Endothelial cell of umbilical vein (primary cell): Measurements from ENCODE around the gene OTC. TPM values are rescaled to one million over a fixed set of nuclear protein-coding genes. Genes with fewer than 3 reads are reported as not detected.

Source experiments
- BruUV-seq: library from RNA; stranded (reverse); fragments of 400-500 nt; replicated peaks from 2 replicates; lab custom pipeline; 2021; lab: Mats Ljungman, UMichigan
- CTCF ChIA-PET: fragments of 300-600, 350-600 bp; sonication (Branson Sonifier 250); formaldehyde crosslinking; loops from one replicate; lab custom pipeline; 2021; ENCODE audit warnings: antibody characterized with exemption, inconsistent platforms; lab: Charles Lee
- POLR2A ChIA-PET: fragments of 300-600, 350-600 bp; sonication (Branson Sonifier 250); formaldehyde crosslinking; loops from one replicate; lab custom pipeline; 2021; ENCODE audit warnings: antibody characterized with exemption, inconsistent platforms; lab: Charles Lee
- DNase-seq: peaks from one replicate; pipeline ENCODE4 v3.0.0-alpha.2; 2011; ENCODE audit warnings: low read depth, low spot score
- FAIRE-seq: peaks from 2 replicates; lab custom pipeline; 2011; peaks lifted over from hg19 to GRCh38; lab: Jason Lieb, UNC
- H2AFZ ChIP-seq: 2 replicates; pipeline ENCODE4 v1.6.0; 2012; ENCODE audit warnings: low read depth, low read length, control low read depth, inconsistent platforms
- H3K27ac ChIP-seq: 2 replicates; pipeline ENCODE4 v1.5.1; 2011; ENCODE audit warnings: low read depth, mild to moderate bottlenecking, control low read depth, low read length, moderate library complexity; ENCODE audit not compliant: insufficient read depth
- H3K27me3 ChIP-seq, 2 experiments: 2 replicates each; pipeline versions ENCODE4 v1.6.0 to v1.6.1; 2011; ENCODE audit warnings: low read length in 2 of 2, mixed read lengths in 1 of 2; ENCODE audit not compliant: control insufficient read depth in 2 of 2, insufficient read depth in 2 of 2
- H3K36me3 ChIP-seq, 2 experiments: 2 replicates in 1 of 2; 3 replicates in 1 of 2; pipeline ENCODE4 v1.5.1; 2011; ENCODE audit warnings: low read length in 2 of 2, mild to moderate bottlenecking in 1 of 2, moderate library complexity in 1 of 2; ENCODE audit not compliant: control insufficient read depth in 2 of 2, insufficient read depth in 2 of 2; ENCODE audit errors: extremely low read depth in 1 of 2
- H3K4me1 ChIP-seq: 3 replicates; pipeline ENCODE4 v1.5.1; 2011; ENCODE audit warnings: mild to moderate bottlenecking, low read length; ENCODE audit not compliant: control insufficient read depth, insufficient read depth; ENCODE audit errors: extremely low read depth
- H3K4me2 ChIP-seq: 2 replicates; pipeline ENCODE4 v1.6.1; 2011; ENCODE audit warnings: low read length, control low read depth, mixed read lengths; ENCODE audit not compliant: insufficient read depth
- H3K4me3 ChIP-seq, 3 experiments: fragments of 200-600 bp in 1 of 3; sonication (generic), shearing (Covaris generic) in 1 of 3; replicated peaks in 1 of 3; 2 replicates each; pipeline ENCODE4 v1.5.1; 2011 to 2016; ENCODE audit warnings: control low read depth in 3 of 3, low read length in 3 of 3, mild to moderate bottlenecking in 2 of 3, inconsistent platforms in 1 of 3, low read depth in 1 of 3, moderate library complexity in 1 of 3; ENCODE audit not compliant: insufficient read depth in 1 of 3
- H3K79me2 ChIP-seq: 2 replicates; pipeline ENCODE4 v1.6.0; 2012; ENCODE audit warnings: low read length, inconsistent platforms; ENCODE audit not compliant: control insufficient read depth, insufficient read depth
- H3K9ac ChIP-seq: replicated peaks from 2 replicates; pipeline ENCODE3; 2011; ENCODE audit warnings: low read length, control low read depth; ENCODE audit not compliant: insufficient read depth; ENCODE audit errors: extremely low read depth
- H3K9me1 ChIP-seq: replicated peaks from 3 replicates; pipeline ENCODE4 v1.6.0; 2011; ENCODE audit warnings: mild to moderate bottlenecking, low read length; ENCODE audit not compliant: control insufficient read depth, insufficient read depth; ENCODE audit errors: extremely low read depth
- H3K9me3 ChIP-seq: replicated peaks from 2 replicates; pipeline ENCODE4 v1.5.1; 2012; ENCODE audit warnings: low read length, inconsistent platforms; ENCODE audit not compliant: control insufficient read depth, insufficient read depth
- H4K20me1 ChIP-seq: replicated peaks from 2 replicates; pipeline ENCODE3; 2011; ENCODE audit warnings: mild to moderate bottlenecking, low read length; ENCODE audit not compliant: control insufficient read depth, insufficient read depth; ENCODE audit errors: extremely low read depth
- CTCF ChIP-seq, 2 donors: IDR thresholded peaks; 1 replicate in 1 of 2; 2 replicates in 1 of 2; pipeline ENCODE4 v1.5.1; 2011; ENCODE audit warnings: low read length in 2 of 2, mild to moderate bottlenecking in 2 of 2, moderate library complexity in 2 of 2, control low read depth in 1 of 2, inconsistent platforms in 1 of 2, low read depth in 1 of 2; ENCODE audit not compliant: insufficient read depth in 1 of 2; ENCODE audit errors: extremely low read depth in 1 of 2
- EZH2 ChIP-seq: IDR thresholded peaks from 2 replicates; pipeline ENCODE4 v1.6.1; 2012; ENCODE audit warnings: borderline replicate concordance, low read depth, mild to moderate bottlenecking, moderate library complexity, low read length, inconsistent platforms; ENCODE audit not compliant: severe bottlenecking
- FOS ChIP-seq: IDR thresholded peaks from 2 replicates; pipeline ENCODE4 v1.6.1; 2011; ENCODE audit warnings: mild to moderate bottlenecking, low read length, moderate library complexity, borderline replicate concordance; ENCODE audit not compliant: insufficient read depth
- GATA2 ChIP-seq: IDR thresholded peaks from 2 replicates; pipeline ENCODE4 v1.7.0; 2011; ENCODE audit warnings: low read depth, mild to moderate bottlenecking, moderate library complexity, mixed read lengths, low read length; ENCODE audit not compliant: insufficient read length, insufficient read depth
- JUN ChIP-seq: IDR thresholded peaks from 2 replicates; pipeline ENCODE4 v1.6.1; 2011; ENCODE audit warnings: borderline replicate concordance, low read depth; ENCODE audit not compliant: insufficient read length, insufficient read depth
- MAX ChIP-seq: IDR thresholded peaks from 2 replicates; pipeline ENCODE4 v1.6.1; 2011; ENCODE audit not compliant: insufficient read depth, insufficient read length
- MYC ChIP-seq: IDR thresholded peaks from one replicate; pipeline ENCODE4 v1.6.1; 2011; ENCODE audit warnings: mild to moderate bottlenecking, low read depth, low read length
- POLR2A ChIP-seq: IDR thresholded peaks from 2 replicates; pipeline ENCODE4 v1.6.1; 2012; ENCODE audit warnings: low read depth, mild to moderate bottlenecking, control low read depth, low read length
- POLR2AphosphoS5 ChIP-seq: IDR thresholded peaks from 2 replicates; pipeline ENCODE4 v1.6.1; 2012; ENCODE audit warnings: low read depth, mild to moderate bottlenecking, control low read depth, low read length, moderate library complexity; ENCODE audit not compliant: insufficient read depth
- dilution Hi-C: fragments of 300-500 bp; cut with MboI; formaldehyde crosslinking; loops from one replicate; pipeline ENCODE4 v1.15.0; 2019; ENCODE audit warnings: low sequenced_read_pairs; ENCODE audit not compliant: extremely low pct_ligation_motif_present
- intact Hi-C: fragments of 100-400 bp; cut with micrococcal nuclease; formaldehyde crosslinking; loops from one replicate; pipeline ENCODE4 v1.10.0; 2022
- polyA plus RNA-seq, 4 experiments: library from polyadenylated mRNA; depleted of rRNA in 3 of 4; stranded (reverse) in 3 of 4; unstranded in 1 of 4; fragments of >200 nt; gene quantifications; 2 replicates each; pipeline versions ENCODE4 v1.2.1 to v1.2.3, GENCODE V29; 2011 to 2012; ENCODE audit warnings: missing spikeins in 1 of 4
- total RNA-seq: library from RNA; stranded (reverse); gene quantifications from 2 replicates; pipeline ENCODE4 v1.2.3, GENCODE V29; 2021

OTC gene
- total and polyA plus RNA-seq, 2 donors (not counting 3 experiments of a cell fraction or from before 2014, with no cell fraction given) = not detected

DNA sequence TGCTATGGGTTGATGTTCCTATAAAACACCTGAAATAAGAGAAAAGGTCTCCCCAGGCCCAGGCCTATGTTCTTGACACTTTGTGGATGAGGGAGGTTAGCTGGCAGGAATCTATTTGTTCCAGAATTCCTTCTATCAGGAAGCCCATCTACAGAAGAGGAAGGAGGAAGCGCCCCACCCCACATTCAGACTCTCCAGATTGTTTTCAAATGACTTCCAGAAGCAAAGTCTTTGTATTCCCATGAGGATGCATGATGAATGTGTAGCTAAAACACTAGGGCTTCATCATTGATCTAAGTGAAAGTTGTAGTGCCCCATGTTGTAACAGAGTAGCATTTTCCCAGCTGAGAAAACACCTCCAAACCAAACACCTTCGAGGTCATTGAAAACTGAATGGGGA is 16.4 kb downstream of the OTC start:
- H3K9me3 ChIP-seq = no peaks in the 10 kb centered on the region
- dilution Hi-C loops = no loop called here
- TF ChIP-seq POLR2AphosphoS5 (no peak), GATA2 (peak; percentile 56)
- no peaks in the 10 kb centered on the region for H3K9me1 ChIP-seq
- peaks cover 4% of the 10 kb centered on the region for H3K4me1 ChIP-seq
- no peaks in the 10 kb centered on the region for H3K27me3 ChIP-seq
- no peak for DNase-seq
- ChIA-PET CTCF (no interaction called here), POLR2A (no interaction called here)
- no peaks in the 10 kb centered on the region for H4K20me1 ChIP-seq
- H2AFZ ChIP-seq = peak overlapping the region; percentile 51
- peak; percentile 42 for FAIRE-seq
- no peak overlapping the region for H3K4me3 ChIP-seq
- no peak overlapping the region for H3K4me2 ChIP-seq
- H3K36me3 ChIP-seq = no peaks in the 10 kb centered on the region
- no peak overlapping the region for H3K27ac ChIP-seq
- H3K9ac ChIP-seq = no peak overlapping the region
- H3K79me2 ChIP-seq = no peaks in the 10 kb centered on the region
- intact Hi-C loops = no loop called here
- no TSS peak for BruUV-seq

DNA sequence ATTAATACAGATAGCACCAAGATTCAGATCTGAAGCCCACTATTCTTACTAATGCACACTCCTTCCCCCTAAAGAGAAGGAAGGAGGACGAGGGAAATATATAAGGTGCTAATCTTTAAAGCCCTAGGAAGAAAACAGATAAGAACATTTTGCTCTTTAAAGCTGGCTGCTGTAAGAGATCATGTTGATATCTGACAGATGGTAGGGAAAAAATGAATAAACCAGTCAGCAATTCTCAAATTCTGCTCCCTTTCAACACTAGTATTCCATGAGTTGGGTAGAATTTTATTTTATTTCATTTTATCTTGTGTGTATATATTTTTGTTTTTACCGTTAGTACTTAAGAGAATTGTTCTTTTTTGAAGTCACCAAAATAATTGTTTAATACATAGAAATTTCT is 19.2 kb downstream of the OTC start:
- H3K27me3 ChIP-seq = no peaks in the 10 kb centered on the region
- H3K9me1 ChIP-seq = no peaks in the 10 kb centered on the region
- H3K79me2 ChIP-seq = no peaks in the 10 kb centered on the region
- no TSS peak for BruUV-seq
- no peak overlapping the region for H3K4me3 ChIP-seq
- H3K27ac ChIP-seq = no peak overlapping the region
- CTCF ChIA-PET = no interaction called here
- POLR2A ChIA-PET = no interaction called here
- H3K4me2 ChIP-seq = no peak overlapping the region
- intact Hi-C loops (no loop called here), dilution Hi-C loops (no loop called here)
- no peak overlapping the region for H3K9ac ChIP-seq
- FAIRE-seq = no peak
- no peak overlapping the region for H2AFZ ChIP-seq
- no peak for DNase-seq
- TF ChIP-seq JUN (no peak), MAX (no peak), FOS (no peak), CTCF (IDR thresholded peaks at IDR 0.05; ENCODE audit: extremely low read depth in 1 of 2, insufficient read depth in 1 of 2, low read depth in 1 of 2, low read length in 2 of 2) (no peak), MYC (no peak), POLR2AphosphoS5 (no peak), GATA2 (no peak), EZH2 (no peak), POLR2A (no peak)
- H3K9me3 ChIP-seq = no peaks in the 10 kb centered on the region
- no peaks in the 10 kb centered on the region for H4K20me1 ChIP-seq
- H3K4me1 ChIP-seq = peaks cover 4% of the 10 kb centered on the region
- no peaks in the 10 kb centered on the region for H3K36me3 ChIP-seq
